Endothelial cell of umbilical vein (primary cell): ENCODE results near the gene HS3ST3B1.

Experiments used
- JUN ChIP-seq: IDR thresholded peaks from 2 replicates; pipeline ENCODE4 v1.6.1; 2011; ENCODE audit warnings: borderline replicate concordance, low read depth; ENCODE audit not compliant: insufficient read length, insufficient read depth
- POLR2A ChIP-seq: IDR thresholded peaks from 2 replicates; pipeline ENCODE4 v1.6.1; 2012; ENCODE audit warnings: low read depth, mild to moderate bottlenecking, control low read depth, low read length
- POLR2AphosphoS5 ChIP-seq: IDR thresholded peaks from 2 replicates; pipeline ENCODE4 v1.6.1; 2012; ENCODE audit warnings: low read depth, mild to moderate bottlenecking, control low read depth, low read length, moderate library complexity; ENCODE audit not compliant: insufficient read depth
- TF ChIP-seq, protein P1 (sequence below), 2 donors: IDR thresholded peaks; 1 replicate in 1 of 2; 2 replicates in 1 of 2; pipeline ENCODE4 v1.5.1; 2011; ENCODE audit warnings: low read length in 2 of 2, mild to moderate bottlenecking in 2 of 2, moderate library complexity in 2 of 2, control low read depth in 1 of 2, inconsistent platforms in 1 of 2, low read depth in 1 of 2; ENCODE audit not compliant: insufficient read depth in 1 of 2; ENCODE audit errors: extremely low read depth in 1 of 2
- TF ChIP-seq, protein P2 (sequence below): IDR thresholded peaks from 2 replicates; pipeline ENCODE4 v1.6.1; 2011; ENCODE audit not compliant: insufficient read depth, insufficient read length

DNA sequence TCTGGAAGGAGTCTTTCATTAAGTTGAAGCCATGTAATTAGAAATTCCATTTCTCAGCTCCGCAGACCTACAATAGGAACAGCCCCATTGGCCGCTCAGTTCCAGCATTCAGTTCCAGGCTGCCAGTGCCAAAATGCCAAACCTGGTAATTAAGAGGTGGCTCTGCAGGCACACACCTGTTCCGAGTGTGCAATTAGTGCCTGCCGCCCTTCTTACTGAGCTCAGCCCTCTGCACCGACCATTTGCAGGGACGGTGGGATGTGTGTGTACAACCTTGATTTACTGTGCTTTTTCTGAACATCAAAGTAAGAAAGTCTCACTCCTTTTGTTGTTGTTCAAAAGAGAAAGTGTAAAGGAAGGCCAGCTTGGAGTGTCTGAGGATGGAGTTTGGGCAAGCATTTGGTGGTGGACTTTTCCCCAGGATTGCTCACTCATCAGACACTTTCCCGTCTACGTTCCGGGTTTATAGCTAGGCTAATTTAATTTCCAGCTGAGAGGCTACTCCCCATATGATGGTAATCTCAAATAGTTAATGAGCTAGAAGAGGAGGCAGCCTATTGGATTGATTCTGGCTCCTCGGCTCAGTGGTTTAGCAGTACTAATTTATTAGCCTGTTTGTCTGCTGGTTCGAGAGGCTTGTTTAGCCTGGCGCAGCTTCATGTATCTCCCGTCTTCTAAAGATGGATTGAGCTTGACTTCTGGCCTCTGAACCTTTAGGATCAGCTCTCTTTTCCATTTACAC, 20.0 kb downstream of the HS3ST3B1 start:
- TF ChIP-seq, protein P1, sequence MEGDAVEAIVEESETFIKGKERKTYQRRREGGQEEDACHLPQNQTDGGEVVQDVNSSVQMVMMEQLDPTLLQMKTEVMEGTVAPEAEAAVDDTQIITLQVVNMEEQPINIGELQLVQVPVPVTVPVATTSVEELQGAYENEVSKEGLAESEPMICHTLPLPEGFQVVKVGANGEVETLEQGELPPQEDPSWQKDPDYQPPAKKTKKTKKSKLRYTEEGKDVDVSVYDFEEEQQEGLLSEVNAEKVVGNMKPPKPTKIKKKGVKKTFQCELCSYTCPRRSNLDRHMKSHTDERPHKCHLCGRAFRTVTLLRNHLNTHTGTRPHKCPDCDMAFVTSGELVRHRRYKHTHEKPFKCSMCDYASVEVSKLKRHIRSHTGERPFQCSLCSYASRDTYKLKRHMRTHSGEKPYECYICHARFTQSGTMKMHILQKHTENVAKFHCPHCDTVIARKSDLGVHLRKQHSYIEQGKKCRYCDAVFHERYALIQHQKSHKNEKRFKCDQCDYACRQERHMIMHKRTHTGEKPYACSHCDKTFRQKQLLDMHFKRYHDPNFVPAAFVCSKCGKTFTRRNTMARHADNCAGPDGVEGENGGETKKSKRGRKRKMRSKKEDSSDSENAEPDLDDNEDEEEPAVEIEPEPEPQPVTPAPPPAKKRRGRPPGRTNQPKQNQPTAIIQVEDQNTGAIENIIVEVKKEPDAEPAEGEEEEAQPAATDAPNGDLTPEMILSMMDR (IDR thresholded peaks at IDR 0.05; ENCODE audit: extremely low read depth in 1 of 2, insufficient read depth in 1 of 2, low read depth in 1 of 2, low read length in 2 of 2) = no peak
- no peak for TF ChIP-seq JUN
- TF ChIP-seq POLR2A = no peak
- no peak for TF ChIP-seq POLR2AphosphoS5
- TF ChIP-seq, protein P2, sequence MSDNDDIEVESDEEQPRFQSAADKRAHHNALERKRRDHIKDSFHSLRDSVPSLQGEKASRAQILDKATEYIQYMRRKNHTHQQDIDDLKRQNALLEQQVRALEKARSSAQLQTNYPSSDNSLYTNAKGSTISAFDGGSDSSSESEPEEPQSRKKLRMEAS = no peak
